Spleen (tissue), 11 donors: ENCODE data around the gene TIGD3. TPM values are rescaled to one million over a fixed set of nuclear protein-coding genes. Genes with fewer than 3 reads are reported as not detected.

ENCODE experiments used
- DNase-seq: peaks from one replicate; pipeline ENCODE4 v3.0.0-alpha.2; 2020
- H3K27ac ChIP-seq, 8 donors: fragments of 200-600 bp; sonication (generic) in 7 of 8; 1 replicate in 4 of 8; 2 replicates in 4 of 8; pipeline versions ENCODE4 v1.5.0 to v1.8.0; 2016 to 2021; ENCODE audit warnings: inconsistent platforms in 4 of 8, mild to moderate bottlenecking in 4 of 8, moderate library complexity in 1 of 8
- H3K27me3 ChIP-seq, 7 donors: fragments of 200-600 bp; sonication (generic) in 6 of 7; replicated peaks in 1 of 7; 1 replicate in 4 of 7; 2 replicates in 3 of 7; pipeline versions ENCODE4 v1.5.0 to v1.8.0; 2016 to 2021; ENCODE audit warnings: inconsistent platforms in 3 of 7, mild to moderate bottlenecking in 1 of 7
- H3K36me3 ChIP-seq, 6 donors: fragments of 200-600 bp; sonication (generic) in 5 of 6; 1 replicate in 4 of 6; 2 replicates in 2 of 6; pipeline versions ENCODE4 v1.5.0 to v1.8.0; 2016 to 2021; ENCODE audit warnings: inconsistent platforms in 2 of 6
- H3K4me1 ChIP-seq, 6 donors: fragments of 200-600 bp; sonication (generic) in 5 of 6; 1 replicate in 3 of 6; 2 replicates in 3 of 6; pipeline versions ENCODE4 v1.5.0 to v1.8.0; 2016 to 2021; ENCODE audit warnings: inconsistent platforms in 3 of 6
- H3K4me3 ChIP-seq, 8 donors: fragments of 200-600 bp; sonication (generic) in 7 of 8; 1 replicate in 4 of 8; 2 replicates in 4 of 8; pipeline versions ENCODE4 v1.5.0 to v1.8.0; 2016 to 2021; ENCODE audit warnings: inconsistent platforms in 4 of 8, mild to moderate bottlenecking in 4 of 8, moderate library complexity in 2 of 8
- H3K9me3 ChIP-seq, 8 donors: fragments of 200-600 bp; sonication (generic) in 7 of 8; 1 replicate in 4 of 8; 2 replicates in 4 of 8; pipeline versions ENCODE4 v1.5.0 to v1.8.0; 2016 to 2021; ENCODE audit warnings: inconsistent platforms in 4 of 8
- CTCF ChIP-seq, 11 experiments: fragments of 200-600 bp in 7 of 11; fragments of 450-650 bp in 4 of 11; sonication (generic) in 4 of 11; IDR thresholded peaks in 8 of 11; conservative IDR thresholded peaks in 3 of 11; 1 replicate in 7 of 11; 2 replicates in 4 of 11; pipeline versions ENCODE4 v1.4.0 to v1.8.0; 2016 to 2021; ENCODE audit warnings: antibody characterized with exemption in 11 of 11, inconsistent platforms in 4 of 11, mild to moderate bottlenecking in 1 of 11
- POLR2A ChIP-seq, 3 donors: fragments of 450-650 bp; IDR thresholded peaks; one replicate each; pipeline ENCODE4 v1.5.1; 2017; ENCODE audit warnings: antibody characterized with exemption in 3 of 3, mild to moderate bottlenecking in 1 of 3
- POLR2AphosphoS5 ChIP-seq, 3 donors: sonication (generic); formaldehyde crosslinking; IDR thresholded peaks; one replicate each; pipeline ENCODE4 v1.5.1; 2017; ENCODE audit warnings: antibody characterized with exemption in 3 of 3
- WGBS, 5 donors: extraction: QIAGEN DNeasy Blood & Tissue Kit in 3 of 5; methylation state at CpG; one replicate each; pipeline versions ENCODE4 v1.1.5 to v1.1.7; 2013 to 2018; 5-methylcytosine and 5-hydroxymethylcytosine counted together
- intact Hi-C: fragments of 100-400 bp; cut with DNase I; formaldehyde crosslinking; loops from one replicate; pipeline ENCODE4 v1.15.0; 2023; ENCODE audit warnings: low total_unique reads
- polyA plus RNA-seq, 3 donors: library from polyadenylated mRNA; stranded (reverse); fragments of 200-250 nt; gene quantifications; one replicate each; pipeline ENCODE4 v1.2.1, GENCODE V29; 2013
- total RNA-seq, 7 donors: library from RNA; depleted of rRNA in 3 of 7; stranded (reverse); fragments of >200 nt in 3 of 7; fragmentation: NEBNext Ultra II Directional in 4 of 7; extraction: Animal tissue kit (Norgen Biotek cat#: 25700) in 4 of 7; gene quantifications; one replicate each; pipeline versions ENCODE4 v1.1.0 to v1.2.1, GENCODE V29; 2016 to 2021
- donor health status: healthy with polysubstance abuse.
- donor health status: DM: no; HTN: no; CAD: no; lungs with moderate emphysema.
- donor health status: DM: no; HTN: no; CAD: no.
- donor health status: Bipolar disorder and iron deficiency.
- donor health status: healthy.
- donor health status: DM: no; HTN: no; CAD: no.
- donor health status: DM: yes; HTN: yes; CAD: no.

Gene TIGD3
- total and polyA plus RNA-seq, 10 donors: 0.56 to 2.7 (median 0.93) TPM

DNA sequence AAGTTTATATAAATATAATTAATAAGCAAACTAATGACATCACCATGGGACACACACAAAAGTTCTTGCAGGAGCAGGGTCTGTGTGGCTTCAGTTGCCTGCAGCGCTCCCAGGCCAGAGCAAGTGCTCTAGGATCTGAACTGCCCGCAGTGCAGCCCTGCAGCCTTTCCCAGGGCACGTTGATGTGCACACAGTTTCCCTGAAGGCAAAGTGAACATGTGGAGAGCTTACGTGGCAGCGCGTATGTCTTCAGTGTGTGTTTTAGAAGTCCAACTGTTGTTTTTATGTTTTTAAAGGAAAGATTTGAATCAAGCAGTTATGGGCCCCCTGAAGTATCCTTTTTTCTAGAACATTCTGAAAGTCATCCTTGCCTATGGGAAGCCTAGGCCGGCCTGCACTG, 1.2 kb upstream of the TIGD3 start:
- Histone ChIP-seq H3K27ac (peak overlapping the region in 1 of 8 donors; percentile 85), H3K27me3 (peaks cover 0 to 22% (median 0%) of the 10 kb centered on the region in 7 donors), H3K9me3 (no peaks in the 10 kb centered on the region), H3K36me3 (peaks cover 0 to 46% (median 44%) of the 10 kb centered on the region in 6 donors), H3K4me1 (peaks cover 14 to 31% (median 21%) of the 10 kb centered on the region in 6 donors), H3K4me3 (no peak overlapping the region)
- intact Hi-C loops: no loop called here
- no peak for DNase-seq
- no peak for TF ChIP-seq POLR2AphosphoS5 (IDR thresholded peaks at IDR 0.05)
- no peak for TF ChIP-seq POLR2A (IDR thresholded peaks at IDR 0.05)
- TF ChIP-seq CTCF (IDR thresholded peaks at IDR 0.05 in 8 of 11, conservative IDR thresholded peaks at IDR 0.05 in 3 of 11): no peak
- 87 to 95% (median 91%) methylated on average over 7 of the region's 7 CpGs for WGBS, 5 donors

DNA sequence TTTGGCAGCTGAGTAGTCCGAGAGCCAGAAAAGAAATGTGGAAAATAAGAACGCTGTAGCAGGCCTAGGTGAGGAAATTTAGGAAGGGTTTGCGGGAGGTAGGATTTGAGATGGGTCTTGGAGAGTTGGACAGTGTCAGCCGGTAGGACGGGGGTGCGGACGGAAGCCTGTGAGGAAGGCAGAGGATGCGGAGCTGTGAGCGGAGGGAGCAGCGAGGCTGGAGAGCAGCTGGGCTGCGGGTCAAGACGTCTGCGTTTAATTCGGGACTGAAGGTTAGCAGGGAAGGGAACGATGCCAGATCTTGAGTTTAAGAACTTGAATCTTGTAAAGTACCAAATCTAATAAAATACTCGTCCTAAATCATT, 669 bp upstream of the TIGD3 start:
- WGBS, 5 donors: 42 to 56% (median 49%) methylated on average over 16 of the region's 16 CpGs

DNA sequence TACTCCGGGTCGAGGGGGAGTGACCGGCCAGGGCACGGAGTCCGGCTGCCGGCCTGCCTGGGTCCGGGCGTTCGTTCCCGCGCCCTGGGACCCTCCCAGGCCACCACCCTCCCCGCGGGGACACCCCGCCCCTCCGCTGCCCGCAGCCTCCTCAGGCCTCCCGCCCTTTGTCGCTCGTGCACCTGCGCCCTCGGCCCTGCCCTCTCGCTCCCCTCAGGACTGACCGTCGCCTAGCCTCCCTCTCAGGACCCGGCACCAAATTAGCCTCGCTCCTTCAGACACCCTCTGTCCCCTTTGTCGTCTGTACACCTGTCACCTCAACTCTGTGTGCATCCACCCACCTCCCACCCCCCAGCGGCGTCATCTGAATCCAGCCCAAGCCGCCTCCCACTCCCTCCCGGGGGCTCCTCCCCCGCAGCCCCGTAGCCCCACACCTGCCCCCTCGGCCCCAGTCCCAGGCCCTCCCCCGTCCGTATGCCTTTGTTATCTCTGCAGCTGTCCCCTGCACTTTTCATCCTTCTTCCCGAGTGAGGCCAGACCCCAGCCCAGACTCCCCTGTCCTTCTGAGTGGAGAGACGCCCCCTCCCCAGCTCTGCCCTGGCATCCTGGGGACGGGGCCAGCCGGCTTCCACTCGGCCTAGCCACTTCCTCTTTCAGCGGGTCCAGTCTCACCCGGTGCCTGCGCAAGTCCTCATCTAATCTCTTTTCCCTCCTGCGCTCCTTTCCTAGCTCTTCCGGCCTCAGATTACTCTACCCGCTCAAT, 643 bp downstream of the TIGD3 start:
- intact Hi-C loops: no loop called here
- Histone ChIP-seq H3K4me3 (peak overlapping the region; percentile 69 to 91 (median 80)), H3K36me3 (peaks cover 0 to 27% (median 26%) of the 10 kb centered on the region in 6 donors), H3K4me1 (peaks cover 14 to 31% (median 21%) of the 10 kb centered on the region in 6 donors), H3K9me3 (no peaks in the 10 kb centered on the region), H3K27me3 (peaks cover 0 to 22% (median 0%) of the 10 kb centered on the region in 7 donors), H3K27ac (peak overlapping the region; percentile 29 to 85 (median 79))
- DNase-seq: peak; percentile 88
- WGBS, 5 donors: 1 to 3% (median 1%) methylated on average over 31 to 47 of the region's 47 CpGs
- TF ChIP-seq POLR2AphosphoS5 (IDR thresholded peaks at IDR 0.05): peak in 1 of 3 donors; percentile 5
- TF ChIP-seq POLR2A (IDR thresholded peaks at IDR 0.05): no peak

More for the DNA sequence above, 669 bp upstream of the TIGD3 start:
- peak overlapping the region in 6 of 8 donors; percentile 17 to 85 (median 82) for H3K27ac ChIP-seq
- intact Hi-C loops: no loop called here
- peaks cover 0 to 22% (median 0%) of the 10 kb centered on the region in 7 donors for H3K27me3 ChIP-seq
- H3K36me3 ChIP-seq: peaks cover 0 to 40% (median 39%) of the 10 kb centered on the region in 6 donors
- DNase-seq: no peak
- H3K4me1 ChIP-seq: peaks cover 14 to 31% (median 21%) of the 10 kb centered on the region in 6 donors
- no peak for TF ChIP-seq POLR2AphosphoS5 (IDR thresholded peaks at IDR 0.05)
- TF ChIP-seq CTCF (IDR thresholded peaks at IDR 0.05 in 8 of 11, conservative IDR thresholded peaks at IDR 0.05 in 3 of 11): no peak
- TF ChIP-seq POLR2A (IDR thresholded peaks at IDR 0.05): no peak
- H3K4me3 ChIP-seq: peak overlapping the region; percentile 37 to 91 (median 78)
- H3K9me3 ChIP-seq: no peaks in the 10 kb centered on the region

DNA sequence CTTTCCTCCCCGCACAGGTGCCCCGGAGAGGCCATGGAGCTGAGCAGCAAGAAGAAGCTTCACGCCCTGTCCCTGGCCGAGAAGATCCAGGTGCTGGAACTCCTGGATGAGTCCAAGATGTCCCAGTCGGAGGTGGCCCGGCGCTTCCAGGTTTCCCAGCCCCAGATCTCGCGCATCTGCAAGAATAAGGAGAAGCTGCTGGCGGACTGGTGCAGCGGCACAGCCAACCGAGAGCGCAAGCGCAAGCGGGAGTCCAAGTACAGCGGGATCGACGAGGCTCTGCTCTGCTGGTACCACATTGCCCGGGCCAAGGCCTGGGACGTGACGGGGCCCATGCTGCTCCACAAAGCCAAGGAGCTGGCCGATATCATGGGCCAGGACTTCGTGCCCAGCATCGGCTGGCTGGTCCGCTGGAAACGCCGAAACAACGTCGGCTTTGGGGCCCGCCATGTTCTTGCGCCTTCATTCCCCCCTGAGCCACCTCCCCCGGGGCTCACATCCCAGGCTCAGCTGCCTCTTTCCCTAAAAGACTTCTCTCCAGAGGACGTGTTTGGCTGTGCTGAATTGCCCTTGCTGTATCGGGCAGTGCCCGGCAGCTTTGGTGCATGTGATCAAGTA, 1.3 kb downstream of the TIGD3 start:
- TF ChIP-seq CTCF (IDR thresholded peaks at IDR 0.05 in 8 of 11, conservative IDR thresholded peaks at IDR 0.05 in 3 of 11): no peak
- no peak for TF ChIP-seq POLR2A (IDR thresholded peaks at IDR 0.05)
- peak in 1 of 3 donors; percentile 25 for TF ChIP-seq POLR2AphosphoS5 (IDR thresholded peaks at IDR 0.05)
- Histone ChIP-seq H3K4me3 (peak overlapping the region in 5 of 8 donors; percentile 74 to 91 (median 82)), H3K9me3 (no peaks in the 10 kb centered on the region), H3K36me3 (peaks cover 0 to 20% (median 19%) of the 10 kb centered on the region in 6 donors), H3K4me1 (peaks cover 14 to 31% (median 21%) of the 10 kb centered on the region in 6 donors), H3K27me3 (peaks cover 0 to 22% (median 0%) of the 10 kb centered on the region in 7 donors), H3K27ac (peak overlapping the region in 1 of 8 donors; percentile 85)
- DNase-seq: peak; percentile 83
- WGBS, 5 donors: 53 to 73% (median 64%) methylated on average over 26 to 35 of the region's 35 CpGs
- intact Hi-C loops: no loop called here
